GM13977 (cell line): ENCODE measurements around the gene FDX2.

Source experiments
- DNase-seq: peaks from one replicate; pipeline ENCODE4 v3.0.0; 2012; ENCODE audit warnings: low spot score
- CTCF ChIP-seq: IDR thresholded peaks from 2 replicates; pipeline ENCODE4 v1.5.1; 2012; ENCODE audit warnings: mild to moderate bottlenecking, control low read depth; ENCODE audit not compliant: insufficient read depth; ENCODE audit errors: extremely low read depth, missing control alignments
- in situ Hi-C: fragments of 300-500 bp; cut with MboI; formaldehyde crosslinking; loops from one replicate; pipeline ENCODE4 v1.12.0; 2022; ENCODE audit warnings: low sequenced_read_pairs, low pct_unique_long_range_greater_than_20kb, mixed read lengths, inconsistent platforms; ENCODE audit not compliant: unreplicated experiment

Gene FDX2

DNA sequence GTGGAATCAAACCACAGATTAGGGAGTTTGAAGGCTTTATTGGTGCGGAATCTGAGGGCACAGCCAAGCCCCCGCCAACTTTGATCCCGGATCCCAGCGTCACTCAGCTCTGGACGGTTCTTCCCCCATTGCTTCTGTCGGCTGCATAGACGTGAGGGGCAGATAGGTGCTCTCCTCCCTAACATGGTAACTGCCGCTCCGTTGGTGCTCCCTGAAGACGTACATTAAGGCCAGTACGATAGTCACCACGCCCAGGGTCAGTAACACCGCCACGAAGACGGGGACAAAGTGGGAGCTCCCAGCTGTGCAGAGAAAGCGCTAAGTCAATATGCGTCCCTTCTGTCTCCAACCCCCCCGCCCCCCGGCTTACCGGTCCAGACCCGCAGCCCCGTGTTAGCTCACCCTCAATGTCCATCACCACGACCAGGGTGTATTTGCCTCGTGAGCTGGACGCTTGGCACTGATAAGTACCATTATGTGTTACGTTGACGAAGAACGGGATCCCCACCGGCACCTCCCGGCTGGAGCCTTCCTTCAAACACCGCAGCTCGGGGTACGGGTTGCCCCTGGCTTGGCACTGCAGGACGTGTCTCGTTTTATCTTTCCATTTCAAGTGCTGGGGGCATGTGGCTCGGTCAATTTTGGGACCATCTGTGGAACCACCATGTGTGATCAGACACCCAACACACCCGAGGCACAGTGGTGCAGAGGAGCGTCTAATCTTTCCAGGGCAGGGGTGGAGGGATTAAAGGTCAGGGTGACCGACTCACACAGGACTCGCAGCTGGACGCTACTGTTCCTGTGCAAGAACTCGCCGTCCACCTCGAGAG is 18.2 kb upstream of the FDX2 start:
- in situ Hi-C loops, result no loop called here
- no peak for DNase-seq
- no peak for TF ChIP-seq CTCF

GRCh38 chr19:10332965-10333757 is 17.3 kb upstream of the FDX2 start, which contains the start of gene RAVER1:
Gene RAVER1, minus strand, starts transcription at chr19:10333529. Its CDS starts 22 bp downstream, at chr19:10333507.
- DNase-seq, result peak; percentile 99
- in situ Hi-C loops, result no loop called here
- no peak for TF ChIP-seq CTCF

- no peak for TF ChIP-seq CTCF
- in situ Hi-C loops, result no loop called here
- no peak for DNase-seq
Measured at GRCh38 chr19:10332158-10332964, 16.5 kb upstream of the FDX2 start.

DNA sequence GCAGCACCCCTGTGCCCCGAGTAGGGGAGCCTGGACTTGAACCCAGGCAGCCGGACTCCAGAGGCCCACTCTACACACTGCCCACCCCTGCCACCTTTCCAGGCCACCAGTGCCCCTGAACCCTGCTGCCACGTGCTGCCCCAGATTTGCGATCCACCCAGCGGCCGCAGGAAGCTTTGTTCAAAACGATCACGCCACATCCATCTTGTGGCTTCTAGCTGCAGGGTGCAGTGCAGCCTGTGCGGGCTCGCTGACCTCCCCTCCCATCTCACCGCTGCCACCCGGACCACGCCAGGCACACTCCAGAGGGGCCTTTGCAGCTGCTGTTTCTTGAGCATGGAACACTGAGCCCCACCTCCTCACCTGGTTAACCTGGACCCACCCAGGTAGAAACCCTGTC is 13.7 kb upstream of the FDX2 start:
- TF ChIP-seq CTCF, result no peak
- no peak for DNase-seq
- in situ Hi-C loops, result no loop called here

DNA sequence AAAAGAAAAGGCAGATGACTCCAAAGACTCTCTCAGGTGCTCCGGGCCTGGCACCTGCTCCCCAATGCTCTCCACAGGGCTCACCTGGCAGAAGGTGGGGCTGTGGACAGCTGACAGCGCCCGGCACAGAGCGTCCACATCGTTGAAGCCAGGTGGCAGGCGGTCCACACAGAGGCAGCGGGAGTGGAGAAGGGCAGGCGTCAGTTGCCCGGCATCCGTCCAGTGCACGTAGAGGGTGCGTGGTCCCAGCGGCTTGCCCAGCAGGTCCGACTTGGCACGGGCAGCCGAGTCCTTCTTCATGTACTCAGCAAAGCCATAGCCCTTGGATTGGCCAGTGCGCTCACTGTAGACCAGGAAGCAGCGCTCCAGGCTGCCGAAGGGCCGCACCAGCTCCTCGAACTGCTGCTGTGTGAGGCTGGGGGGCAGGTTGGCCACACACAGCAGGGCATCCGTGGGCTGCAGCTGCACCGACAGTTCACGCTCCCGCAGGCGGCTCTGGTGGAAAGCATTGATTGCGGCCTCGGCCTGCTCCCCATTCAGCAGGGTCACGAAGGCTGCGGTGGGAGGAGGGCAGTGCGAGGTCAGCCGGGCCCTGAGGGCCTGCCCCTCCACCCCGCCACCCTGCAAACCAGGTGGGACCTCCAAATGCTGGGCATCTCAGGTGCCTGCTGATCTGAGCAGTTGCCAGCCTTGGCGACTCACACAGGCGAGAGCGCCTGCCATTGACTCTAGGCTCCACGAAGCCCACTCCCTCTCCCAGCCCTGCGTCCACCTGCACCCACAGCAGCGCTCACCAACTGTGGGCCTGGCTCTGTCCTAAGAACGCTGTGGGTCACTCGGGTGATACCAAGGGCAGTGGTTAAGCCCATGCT is 13.0 kb upstream of the FDX2 start:
- DNase-seq, result no peak
- in situ Hi-C loops, result no loop called here

More for the DNA sequence above, 13.0 kb upstream of the FDX2 start:
- TF ChIP-seq CTCF, result no peak
